OCI-LY1 (cell line): ENCODE measurements around the gene ASPDH.

ENCODE experiments used
- CTCF ChIP-seq: fragments of 200-600 bp; sonication (generic), shearing (Covaris generic); IDR thresholded peaks from 2 replicates; pipeline ENCODE4 v1.5.1; 2017; ENCODE audit warnings: mild to moderate bottlenecking, antibody characterized with exemption, low read length, moderate library complexity, mixed read lengths
- EZH2 ChIP-seq: fragments of 200-600 bp; sonication (generic), shearing (Covaris generic); IDR thresholded peaks from 2 replicates; pipeline ENCODE4 v1.8.0; 2017; ENCODE audit warnings: borderline replicate concordance, mixed run types, mild to moderate bottlenecking, antibody characterized with exemption, low read length, moderate library complexity, mixed read lengths

- TF ChIP-seq CTCF (peak; percentile 62), EZH2 (no peak)
Observed at GRCh38 chr19:50478901-50479715, 34.6 kb downstream of the ASPDH start.
